Activated CD4-positive, alpha-beta T cell treated with anti-CD3 and anti-CD28 coated beads, Interleukin-2, amount 50 U/mL, for 16 hours (primary cell): ENCODE data around the gene PRRC2B.
A peak's percentile ranks its signal among the peaks of the same experiment; 100 is the strongest.
"Not testable (repeated sequence)": the region's sequence is repeated elsewhere in the genome, so short reads cannot be mapped to it uniquely, and the experiment has no call there.

Source experiments
- DNase-seq: peaks from one replicate; pipeline ENCODE4 v3.0.0-alpha.2; 2020

PRRC2B gene

DNA sequence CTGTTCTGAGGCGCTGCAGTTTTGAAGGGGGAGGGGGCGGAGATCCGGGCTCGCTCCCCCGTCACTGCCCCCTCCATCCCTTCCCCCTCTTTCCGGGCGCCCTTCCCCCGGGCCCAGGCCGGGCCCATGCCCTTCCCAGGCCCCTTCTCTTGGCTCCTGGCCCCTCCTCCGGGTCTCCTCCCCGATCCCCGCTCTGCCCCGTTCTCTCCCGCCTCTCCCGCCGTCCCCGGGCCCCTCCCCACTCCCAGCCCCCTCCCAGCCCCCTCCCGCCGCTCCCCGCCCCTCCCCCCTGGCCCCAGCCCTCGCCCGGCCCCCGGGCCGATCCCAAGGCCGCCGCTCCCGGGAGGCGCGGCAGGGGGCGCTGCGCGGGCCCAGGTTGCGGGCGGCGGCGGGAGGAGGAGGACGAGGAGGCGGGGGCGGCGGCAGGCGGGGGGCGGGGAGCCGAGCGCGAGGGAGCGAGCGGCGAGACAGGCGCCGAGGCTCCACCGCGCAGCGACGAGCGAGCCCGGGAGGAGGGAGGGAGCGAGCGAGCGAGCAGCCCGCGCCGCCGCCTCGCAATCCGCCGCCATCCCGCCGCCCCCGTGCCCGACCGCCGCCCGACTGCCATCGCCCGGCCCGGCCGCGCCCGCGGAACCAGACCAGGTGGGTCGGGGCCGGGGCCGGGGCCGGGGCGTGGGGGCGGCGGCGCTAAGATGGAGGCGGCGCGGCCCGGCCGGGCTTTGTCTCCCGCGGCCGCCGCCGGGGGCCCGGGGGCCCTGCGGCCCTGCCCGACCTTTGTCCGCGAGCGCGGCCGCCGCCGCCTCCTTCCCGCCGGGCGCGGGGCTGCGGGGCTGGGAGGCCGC, at the start of gene PRRC2B:
TSS of gene PRRC2B (plus strand) at position 465 of the 842 bp plus-strand sequence. CDS start 36,059 bp downstream, outside the sequence.
- DNase-seq = peak; percentile 85

DNA sequence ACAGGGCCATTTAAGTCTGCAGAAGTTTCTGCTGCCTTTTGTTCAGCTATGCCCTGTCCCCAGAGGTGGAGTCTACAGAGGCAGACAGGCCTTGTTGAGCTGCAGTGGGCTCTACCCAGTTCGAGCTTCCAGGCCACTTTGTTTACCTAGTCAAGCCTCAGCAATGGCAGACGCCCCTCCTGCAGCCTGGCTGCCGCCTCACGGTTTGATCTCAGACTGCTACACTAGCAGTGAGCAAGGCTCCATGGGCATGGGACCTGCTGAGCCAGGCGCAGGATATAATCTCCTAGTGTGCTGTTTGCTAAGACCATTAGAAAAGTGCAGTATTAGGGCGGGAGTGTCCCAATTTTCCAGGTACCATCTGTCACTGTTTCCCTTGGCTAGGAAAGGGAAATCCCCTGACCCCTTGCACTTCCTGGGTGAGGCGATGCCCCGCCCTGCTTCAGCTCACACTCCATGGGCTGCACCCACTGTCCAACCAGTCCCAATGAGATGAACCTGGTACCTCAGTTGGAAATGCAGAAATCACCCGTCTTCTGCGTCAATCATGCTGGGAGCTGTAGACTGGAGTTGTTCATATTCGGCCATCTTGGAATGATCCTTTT, 48.9 kb upstream of the PRRC2B start:
- not testable (repeated sequence) for DNase-seq

DNA sequence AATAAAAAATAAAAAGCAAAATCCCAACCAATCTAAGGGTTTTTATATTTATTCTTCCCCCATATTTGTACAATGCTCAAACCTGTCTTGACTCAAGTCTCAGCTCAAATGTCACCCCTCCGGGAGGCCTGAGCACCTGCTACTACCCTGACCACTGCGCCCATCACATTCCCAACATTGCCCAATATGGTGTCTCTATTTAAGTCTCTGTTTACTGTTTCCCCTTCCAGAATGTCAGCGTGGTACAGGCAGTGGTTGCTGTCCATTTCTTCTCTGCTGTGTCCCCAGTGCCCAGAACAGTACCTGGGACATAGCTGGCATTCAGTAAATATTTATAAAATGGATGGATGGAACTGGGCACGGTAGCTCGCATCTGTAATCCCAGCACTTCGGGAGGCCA, 47.3 kb upstream of the PRRC2B start:
- no peak for DNase-seq

GRCh38 chr9:131347376-131348020, 46.4 kb upstream of the PRRC2B start:
- DNase-seq = no peak

DNA sequence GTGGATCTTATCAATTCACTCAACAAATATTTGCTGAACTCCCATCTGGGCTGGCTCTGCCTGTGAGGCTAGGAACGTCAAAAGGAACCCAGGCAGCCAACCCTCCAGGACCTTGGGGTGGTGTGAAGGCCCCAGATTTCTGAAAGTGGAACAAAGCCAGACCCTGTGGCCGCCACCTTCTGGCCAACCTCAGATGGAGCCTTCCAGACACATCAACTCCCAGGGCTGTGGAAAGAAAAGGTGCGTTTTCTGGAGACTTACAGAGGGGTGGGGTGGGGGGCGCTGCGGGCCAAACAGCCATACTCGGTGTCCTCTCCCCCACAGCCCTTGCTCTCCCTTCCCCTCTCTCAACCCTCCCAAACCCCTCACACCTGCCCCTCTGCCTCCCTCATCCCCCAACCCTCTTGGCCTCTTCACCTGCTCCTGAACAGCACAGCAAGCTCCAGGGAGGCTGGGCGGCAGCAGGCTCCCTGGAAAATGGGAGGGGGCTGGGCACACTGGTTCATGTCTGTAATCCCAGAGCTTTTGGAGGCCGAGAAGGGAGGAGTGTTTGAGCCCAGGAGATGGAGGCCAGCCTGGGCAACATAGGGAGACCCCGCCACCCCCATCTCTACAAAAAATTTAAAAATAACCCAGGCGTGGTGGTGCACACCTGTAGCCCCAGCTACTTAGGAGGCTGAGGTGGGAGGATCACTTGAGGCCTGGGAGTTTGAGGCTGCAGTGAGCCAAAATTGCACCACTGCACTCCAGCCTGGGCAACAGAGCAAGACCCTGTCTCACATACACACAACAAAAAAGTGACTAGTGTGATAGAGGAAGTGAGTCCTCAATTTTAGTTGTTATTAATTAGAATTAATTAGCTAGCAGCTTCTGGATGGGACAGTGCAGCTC, 45.0 kb upstream of the PRRC2B start:
- no peak for DNase-seq

- no peak for DNase-seq
These were observed 44.4 kb upstream of the PRRC2B start for GRCh38 chr9:131349522-131349880.

GRCh38 chr9:131349881-131350563, 43.9 kb upstream of the PRRC2B start:
- DNase-seq = peak; percentile 88

DNA sequence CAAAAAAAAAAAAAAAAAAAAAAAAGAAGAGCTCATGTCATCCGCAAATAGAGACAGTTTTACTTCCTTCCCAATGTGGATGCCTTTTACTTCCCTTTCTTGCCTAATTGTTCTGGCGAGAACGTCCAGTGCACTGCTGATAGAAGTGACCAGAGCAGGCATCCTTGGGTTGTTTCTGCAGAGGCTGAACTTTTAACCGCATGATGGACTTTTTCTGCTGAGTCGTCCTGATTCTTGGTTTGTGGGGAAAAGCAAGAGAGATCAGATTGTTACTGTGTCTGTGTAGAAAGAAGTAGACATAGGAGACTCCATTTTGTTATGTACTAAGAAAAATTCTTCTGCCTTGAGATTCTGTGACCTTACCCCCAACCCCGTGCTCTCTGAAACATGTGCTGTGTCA, 37.4 kb upstream of the PRRC2B start:
- not testable (repeated sequence) for DNase-seq

- DNase-seq = no peak
These were observed 35.3 kb upstream of the PRRC2B start for GRCh38 chr9:131358556-131358955.

DNA sequence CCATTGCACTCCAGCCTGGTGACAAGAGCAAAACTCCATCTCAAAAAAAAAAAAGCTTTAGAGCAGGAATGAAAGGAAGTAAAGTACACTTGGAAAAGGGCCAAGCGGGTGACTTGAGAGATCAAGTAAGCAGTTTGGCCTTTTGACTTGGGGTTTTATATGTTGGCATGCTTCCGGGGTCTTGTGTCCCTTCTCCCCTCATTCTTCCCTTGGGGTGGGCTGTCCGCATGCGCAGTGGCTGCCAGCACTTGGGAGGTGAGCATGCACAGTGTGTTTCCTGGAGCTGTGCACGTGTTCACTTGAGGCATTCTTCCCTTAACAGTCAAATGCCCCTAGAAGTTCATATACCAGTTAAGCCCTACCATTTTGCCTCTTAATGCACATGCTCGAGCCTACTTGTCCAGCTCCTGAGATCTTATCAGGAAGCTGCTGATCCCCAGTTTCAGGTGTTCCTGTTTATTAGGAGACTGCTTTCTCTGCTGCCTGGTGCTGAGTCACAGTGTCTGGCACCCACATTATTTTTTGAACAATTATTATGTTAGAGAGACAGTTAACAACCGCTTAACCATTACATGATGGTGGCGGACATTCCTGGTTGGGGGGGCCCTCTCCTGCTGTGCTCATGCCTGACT, 32.6 kb upstream of the PRRC2B start:
- no peak for DNase-seq

DNA sequence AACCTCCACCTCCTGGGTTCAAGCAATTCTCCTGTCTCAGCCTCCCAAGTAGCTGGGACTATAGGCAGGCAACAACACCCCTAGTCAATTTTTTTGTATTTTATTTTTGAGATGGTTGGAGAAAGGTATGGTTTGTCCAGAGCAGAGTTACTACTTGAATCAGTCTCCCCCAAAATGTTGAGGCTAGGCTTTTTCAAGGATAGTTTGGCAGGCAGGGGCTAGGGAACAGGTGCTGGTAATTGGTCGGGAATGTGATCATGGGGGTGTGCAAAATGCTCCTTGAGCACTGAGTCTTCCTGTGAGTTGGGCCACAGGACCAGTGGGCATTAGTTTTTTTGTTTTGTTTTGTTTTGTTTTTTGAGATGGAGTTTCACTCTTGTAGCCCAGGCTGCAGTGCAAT, 28.3 kb upstream of the PRRC2B start:
- DNase-seq = no peak

GRCh38 chr9:131366761-131367401, 27.0 kb upstream of the PRRC2B start:
- DNase-seq = no peak

DNA sequence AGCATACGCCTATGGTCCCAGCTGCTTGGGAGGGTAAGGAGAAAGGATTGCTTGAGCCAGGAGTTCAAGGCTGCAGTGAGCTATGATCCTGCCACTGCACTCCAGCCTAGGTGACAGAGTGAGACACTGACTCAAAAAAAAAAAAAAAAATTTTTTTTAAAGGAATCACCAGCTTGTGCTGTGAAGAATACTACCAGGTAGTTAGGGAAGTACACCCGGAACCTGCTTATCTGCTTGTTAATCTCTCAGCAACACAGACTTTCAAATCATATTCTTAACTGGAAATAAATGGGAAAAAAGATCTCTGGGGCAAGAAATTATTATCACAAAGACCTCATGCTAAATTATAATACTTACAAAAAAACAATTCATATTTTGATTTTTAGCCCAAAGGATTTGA, 26.4 kb upstream of the PRRC2B start:
- no peak for DNase-seq

DNA sequence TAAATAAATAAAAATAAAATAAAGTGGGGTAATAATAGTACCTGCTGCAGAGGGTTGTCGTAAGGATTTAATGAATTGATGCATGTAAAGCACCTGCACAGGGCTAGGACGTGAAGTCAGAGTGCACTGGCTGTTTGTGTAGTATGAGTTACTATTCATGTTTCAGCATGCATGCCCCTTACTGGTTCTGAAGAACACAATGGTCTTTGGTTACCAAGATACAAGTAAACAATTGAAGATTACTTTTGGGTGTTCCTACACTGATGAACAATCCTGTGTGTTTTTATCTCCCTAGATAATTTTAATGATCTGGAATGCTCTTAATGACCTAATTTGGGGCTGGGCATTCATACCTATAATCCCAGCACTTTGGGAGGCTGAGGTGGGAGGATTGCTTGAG, 23.2 kb upstream of the PRRC2B start:
- DNase-seq = no peak

DNA sequence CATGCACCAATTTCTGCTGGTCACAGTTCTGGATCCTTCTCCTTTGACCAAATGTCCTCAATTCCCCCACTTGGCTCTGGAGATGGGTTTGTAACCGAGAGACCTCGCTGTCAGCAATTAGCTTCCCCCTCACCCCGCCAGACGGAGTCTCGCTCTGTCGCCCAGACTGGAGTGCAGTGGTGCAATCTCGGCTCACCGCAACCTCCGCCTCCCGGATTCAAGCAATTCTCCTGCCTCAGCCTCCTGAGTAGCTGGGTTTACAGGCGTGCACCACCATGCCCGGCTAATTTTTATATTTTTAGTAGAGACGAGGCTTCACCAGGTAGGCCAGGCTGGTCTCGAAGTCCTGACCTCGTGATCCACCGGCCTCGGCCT, 21.3 kb upstream of the PRRC2B start:
- not testable (repeated sequence) for DNase-seq

DNA sequence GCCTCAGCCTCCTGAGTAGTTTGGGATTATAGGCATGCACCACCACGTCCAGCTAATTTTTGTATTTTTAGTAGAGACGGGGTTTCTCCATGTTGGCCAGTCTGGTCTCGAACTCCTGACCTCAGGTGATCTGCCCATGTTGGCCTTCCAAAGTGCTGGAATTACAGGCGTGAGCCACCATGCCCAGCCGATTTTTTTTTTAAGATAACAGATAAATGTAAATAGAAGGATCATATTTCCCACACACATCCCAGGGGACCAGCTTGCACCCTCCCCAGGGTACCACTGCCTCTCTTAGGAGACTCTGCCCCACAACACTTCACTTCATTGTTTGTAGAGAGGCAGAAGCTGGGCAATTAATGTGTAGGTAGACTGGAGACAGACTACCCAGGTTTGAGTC, 19.2 kb upstream of the PRRC2B start:
- not testable (repeated sequence) for DNase-seq

DNA sequence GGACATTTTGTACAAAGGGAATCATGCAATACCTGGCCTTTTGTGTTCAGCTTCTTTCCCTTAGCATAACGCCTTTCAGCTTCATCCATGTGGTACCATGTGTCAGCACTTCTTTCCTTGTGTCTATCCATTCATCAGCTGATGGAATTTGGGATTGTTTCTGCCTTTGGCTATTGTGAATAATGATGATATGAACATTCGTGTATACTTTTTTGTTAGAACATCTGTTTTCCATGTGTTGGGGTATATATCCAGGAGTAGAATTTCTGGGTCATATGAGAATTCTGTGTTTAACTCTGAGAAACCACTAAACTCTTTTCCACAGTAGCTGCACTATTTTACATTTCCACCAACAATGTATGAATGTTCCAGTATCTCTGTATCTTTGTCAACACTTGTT, 14.8 kb upstream of the PRRC2B start:
- no peak for DNase-seq

DNA sequence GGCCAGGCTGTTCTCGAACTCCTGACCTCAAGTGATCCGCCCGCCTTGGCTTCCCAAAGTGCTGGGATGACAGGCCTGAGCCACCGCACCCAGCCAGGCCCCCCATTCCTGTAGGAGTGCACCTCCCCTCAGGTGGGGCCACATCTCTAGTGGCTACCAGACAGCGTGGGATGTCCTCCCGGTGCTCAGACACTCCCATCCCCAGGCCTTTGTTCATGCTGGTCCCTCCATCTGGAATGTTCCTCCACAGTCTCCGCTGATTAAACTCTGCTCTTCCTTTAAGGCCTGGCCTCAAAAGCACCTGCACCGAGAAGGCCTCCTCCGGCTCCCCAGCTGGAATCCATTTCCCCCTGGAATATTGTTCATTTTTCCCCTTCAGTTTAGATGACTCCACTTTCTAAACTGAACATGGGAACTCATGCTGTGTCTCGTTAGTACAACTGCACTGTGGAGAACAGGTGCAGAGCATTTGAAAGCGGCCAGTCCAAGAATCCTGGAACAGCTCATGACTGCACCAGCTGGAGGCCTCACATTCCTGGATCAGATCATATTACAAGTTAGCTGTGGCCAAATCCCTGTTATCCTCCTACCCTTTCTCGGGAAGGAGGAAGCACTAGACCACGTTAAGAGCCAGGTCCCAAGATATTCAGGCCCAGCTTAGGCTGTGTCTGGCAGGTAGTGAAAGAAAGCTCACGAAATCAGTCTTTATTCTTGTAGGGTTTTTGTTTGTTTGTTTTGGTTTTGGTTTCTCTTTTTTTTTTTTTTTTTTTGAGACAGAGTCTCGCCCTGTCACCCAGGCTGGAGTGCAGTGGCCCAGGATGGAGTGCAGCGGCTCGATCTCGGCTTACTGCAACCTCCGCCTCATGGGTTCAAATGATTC, 10.8 kb upstream of the PRRC2B start:
- DNase-seq = no peak

GRCh38 chr9:131385296-131385695, 8.6 kb upstream of the PRRC2B start:
- no peak for DNase-seq

- no peak for DNase-seq
These were observed 7.6 kb upstream of the PRRC2B start for GRCh38 chr9:131386281-131386680.
